K562 (cell line): ENCODE data around the gene NAPB. TPM values are rescaled to one million over a fixed set of nuclear protein-coding genes. Genes with fewer than 3 reads are reported as not detected.

Source experiments
- ATAC-seq: fragments of 200-7000 bp; cut with Tn5 transposase; 3 replicates; pipeline ENCODE4 v1.9.1; 2020; ENCODE audit warnings: moderate library complexity
- BruUV-seq: library from RNA; stranded (reverse); fragments of 400-500 nt; replicated peaks from 2 replicates; lab custom pipeline; 2021; lab: Mats Ljungman, UMichigan
- CTCF ChIA-PET: fragments of 300-600 bp; formaldehyde crosslinking; extraction: SDS; loops from one replicate; lab custom pipeline; 2021; ENCODE audit warnings: low intra/inter-chr PET ratio; lab: Yijun Ruan, JAX
- POLR2A ChIA-PET: fragments of 300-600, 350-650 bp; sonication (Branson Sonifier 250); formaldehyde crosslinking; extraction: SDS; loops from one replicate; lab custom pipeline; 2021; ENCODE audit warnings: antibody characterized with exemption, inconsistent platforms; lab: Yijun Ruan, JAX
- DNase-seq, 4 experiments: peaks; one replicate each; pipeline versions ENCODE4 v3.0.0 to v3.0.0-alpha.2; 2011 to 2018; ENCODE audit warnings: low spot score in 3 of 4, mixed read lengths in 3 of 4; ENCODE audit errors: extremely low read depth in 1 of 4
- FAIRE-seq: peaks from 2 replicates; lab custom pipeline; 2011; peaks lifted over from hg19 to GRCh38; lab: Jason Lieb, UNC
- H2AFZ ChIP-seq: 2 replicates; pipeline ENCODE4 v1.6.0; 2011; ENCODE audit warnings: low read depth, low read length, control low read depth, inconsistent platforms
- H3K27ac ChIP-seq: fragments of 200-600 bp; 3 replicates; pipeline ENCODE4 v1.8.0; 2011; ENCODE audit warnings: low read depth, mild to moderate bottlenecking, control low read depth, inconsistent platforms, low read length, moderate library complexity, mixed read lengths; ENCODE audit errors: extremely low read depth
- H3K27me3 ChIP-seq, 2 experiments: fragments of 300-600 bp in 1 of 2; 2 replicates in 1 of 2; 3 replicates in 1 of 2; pipeline versions ENCODE4 v1.6.0 to v1.8.0; 2011; ENCODE audit warnings: inconsistent platforms in 2 of 2, low read length in 2 of 2, mild to moderate bottlenecking in 1 of 2, mixed read lengths in 1 of 2, moderate library complexity in 1 of 2; ENCODE audit not compliant: control insufficient read depth in 2 of 2, insufficient read depth in 2 of 2
- H3K36me3 ChIP-seq: fragments of 300-600 bp; 3 replicates; pipeline ENCODE4 v1.8.0; 2011; ENCODE audit warnings: mild to moderate bottlenecking, low read length, inconsistent platforms; ENCODE audit not compliant: control insufficient read depth, insufficient read depth
- H3K4me1 ChIP-seq, 2 experiments: fragments of 200-600 bp in 1 of 2; replicated peaks in 1 of 2; 2 replicates in 1 of 2; 3 replicates in 1 of 2; pipeline versions ENCODE4 v1.5.1 to v1.8.0; 2011; ENCODE audit warnings: inconsistent platforms in 2 of 2, low read length in 2 of 2, mild to moderate bottlenecking in 1 of 2, mixed read lengths in 1 of 2, moderate library complexity in 1 of 2; ENCODE audit not compliant: control insufficient read depth in 2 of 2, insufficient read depth in 2 of 2
- H3K4me2 ChIP-seq: 2 replicates; pipeline ENCODE4 v1.6.1; 2011; ENCODE audit warnings: low read length, control low read depth, inconsistent platforms, mixed read lengths; ENCODE audit not compliant: insufficient read depth
- H3K4me3 ChIP-seq: fragments of 200-600 bp; sonication (generic), shearing (Covaris generic); 2 replicates; pipeline ENCODE4 v1.5.1; 2016; ENCODE audit warnings: control low read depth, inconsistent platforms
- H3K79me2 ChIP-seq: fragments of 200-600 bp; 3 replicates; pipeline ENCODE4 v1.8.0; 2011; ENCODE audit warnings: low read length, inconsistent platforms; ENCODE audit not compliant: control insufficient read depth, insufficient read depth
- H3K9ac ChIP-seq, 2 experiments: 2 replicates each; pipeline versions ENCODE4 v1.6.0 to v1.6.1; 2011; ENCODE audit warnings: low read depth in 2 of 2, low read length in 2 of 2, control low read depth in 1 of 2, inconsistent platforms in 1 of 2, mild to moderate bottlenecking in 1 of 2, mixed read lengths in 1 of 2; ENCODE audit not compliant: insufficient read depth in 1 of 2
- H3K9me1 ChIP-seq: one replicate; pipeline ENCODE4 v1.6.0; 2011; ENCODE audit warnings: inconsistent platforms, mild to moderate bottlenecking, low read length, moderate library complexity; ENCODE audit not compliant: control insufficient read depth, insufficient read depth
- H3K9me3 ChIP-seq: replicated peaks from 2 replicates; pipeline ENCODE4 v1.5.1; 2011; ENCODE audit warnings: low read depth, low read length, inconsistent platforms; ENCODE audit not compliant: control insufficient read depth, insufficient read depth
- H4K20me1 ChIP-seq: replicated peaks from 2 replicates; pipeline ENCODE4 v1.6.1; 2011; ENCODE audit warnings: low read length, inconsistent platforms, mixed read lengths; ENCODE audit not compliant: control insufficient read depth, insufficient read depth
- ARHGAP35 ChIP-seq: fragments of 450-650 bp; IDR thresholded peaks from 2 replicates; pipeline ENCODE4 v1.6.1; 2018; ENCODE audit not compliant: partially characterized antibody
- NKRF ChIP-seq: fragments of 450-650 bp; IDR thresholded peaks from 2 replicates; pipeline ENCODE4 v1.6.1; 2016; ENCODE audit warnings: borderline replicate concordance
- PTBP1 ChIP-seq: fragments of 200-400 bp; formaldehyde crosslinking; IDR thresholded peaks from 2 replicates; pipeline ENCODE4 v1.6.1; 2017; ENCODE audit warnings: low read depth, low read length
- ZBTB26 ChIP-seq: fragments of 450-650 bp; formaldehyde crosslinking; IDR thresholded peaks from 2 replicates; pipeline ENCODE4 v1.4.0; 2022; ENCODE audit warnings: missing genetic modification characterization
- WGBS: fragments of 100-300 bp; shearing (Covaris generic); methylation state at CpG from one replicate; pipeline ENCODE4 v1.1.6; 2016; ENCODE audit warnings: low coverage, mixed read lengths; ENCODE audit not compliant: insufficient coverage; ENCODE audit errors: missing lambda C conversion rate; 5-methylcytosine and 5-hydroxymethylcytosine counted together
- in situ Hi-C: fragments of 300-500 bp; cut with MboI; formaldehyde crosslinking; loops from 4 replicates; pipeline ENCODE4 v1.15.0; 2018; ENCODE audit warnings: inconsistent platforms, mixed read lengths
- intact Hi-C: fragments of 100-400 bp; cut with micrococcal nuclease; formaldehyde crosslinking; loops from 2 replicates; pipeline ENCODE4 v1.14.2; 2022
- polyA plus RNA-seq, 8 experiments: library from polyadenylated mRNA; depleted of rRNA in 4 of 8; stranded (reverse) in 5 of 8; unstranded in 3 of 8; fragments of >200 nt; fragmentation: Nextera tagmentation in 2 of 8; fragmentation: Illumina TruSeq in 1 of 8; extraction: Ambion mirVana in 2 of 8; extraction: Trizol in 1 of 8; gene quantifications; 2 replicates each; pipeline versions ENCODE4 v1.2.1 to v1.2.3, GENCODE V29; 2011 to 2014; ENCODE audit warnings: inconsistent platforms in 1 of 8, missing spikeins in 1 of 8
- total RNA-seq, 7 experiments: library from RNA; depleted of rRNA in 6 of 7; stranded (reverse); fragments of >200 nt in 6 of 7; fragmentation: Illumina TruSeq in 2 of 7; extraction: Trizol in 2 of 7; gene quantifications; 2 replicates each; pipeline versions ENCODE4 v1.2.1 to v1.2.3, GENCODE V29; 2011 to 2021; ENCODE audit warnings: low replicate concordance in 1 of 7

Gene NAPB
- total and polyA plus RNA-seq, 9 of the 15 experiments (the other 6 are each of a cell fraction or from before 2014, with no cell fraction given): 1.4 to 7.7 (median 5.2) TPM

- Histone ChIP-seq H3K9me1 (no peaks in the 10 kb centered on the region), H3K27me3 (no peaks in the 10 kb centered on the region), H3K9me3 (no peaks in the 10 kb centered on the region), H3K79me2 (peaks cover 95% of the 10 kb centered on the region), H2AFZ (no peak overlapping the region), H3K9ac (no peak overlapping the region; a peak in 1 of 4 replicates), H3K4me3 (no peak overlapping the region), H3K27ac (no peak overlapping the region), H3K36me3 (no peaks in the 10 kb centered on the region)
- ATAC-seq (no peak), FAIRE-seq (no peak)
- in situ Hi-C loops: no loop called here
- TF ChIP-seq ARHGAP35 (no peak), NKRF (no peak), ZBTB26 (CRISPR knock-in tag) (no peak), PTBP1 (no peak)
- TF ChIP-seq, all 486 proteins: peak for 0
- WGBS: 79% methylated on average over 3 of the region's 3 CpGs
- no peak for DNase-seq
- Histone ChIP-seq H3K4me2 (no peak overlapping the region), H4K20me1 (no peaks in the 10 kb centered on the region), H3K4me1 (peaks cover 0 to 4% of the 10 kb centered on the region in 2 experiments; a peak in 3 of 5 replicates)
- BruUV-seq: no TSS peak
- ChIA-PET CTCF (no interaction called here), POLR2A (interaction anchor here (2.2 kb wide), 1 partner anchor 10 kb away, joined by 11 read pairs; no protein-coding TSS in a partner anchor)
- intact Hi-C loops: loop anchor here (5.0 kb wide), 1 partner anchor 47 kb away; the partner anchor contains the start of gene GZF1
These were observed 11.5 kb downstream of the NAPB start for GRCh38 chr20:23409800-23410199.
